HCT116 (cell line): Measurements from ENCODE around the gene KNSTRN.

ENCODE experiments used
- ATF3 ChIP-seq: IDR thresholded peaks from 2 replicates; pipeline ENCODE4 v1.6.1; 2012
- CTCF ChIP-seq, 3 experiments: fragments of 200-600 bp in 1 of 3; sonication (generic) in 1 of 3; IDR thresholded peaks in 2 of 3; conservative IDR thresholded peaks in 1 of 3; 2 replicates each; pipeline ENCODE4 v1.5.1; 2012 to 2017; ENCODE audit warnings: low read depth in 2 of 3, low read length in 2 of 3, antibody characterized with exemption in 1 of 3, borderline replicate concordance in 1 of 3, control low read depth in 1 of 3, mild to moderate bottlenecking in 1 of 3, mixed read lengths in 1 of 3, mixed run types in 1 of 3, moderate library complexity in 1 of 3; ENCODE audit not compliant: insufficient read depth in 1 of 3

- TF ChIP-seq ATF3 (no peak), CTCF (IDR thresholded peaks at IDR 0.05 in 2 of 3, conservative IDR thresholded peaks at IDR 0.05 in 1 of 3; ENCODE audit: borderline replicate concordance in 1 of 3, insufficient read depth in 1 of 3, low read depth in 2 of 3, low read length in 2 of 3) (no peak)
Observed at GRCh38 chr15:40367371-40367685, 15.2 kb upstream of the KNSTRN start.
